ENCODE results near the gene CACHD1. TPM values are rescaled to one million over a fixed set of nuclear protein-coding genes. Genes with fewer than 3 reads are reported as not detected.

CACHD1 gene
- total and polyA plus RNA-seq, 2 of the 4 experiments (the other 2 are of a cell fraction): 2.9 to 5.9 TPM

- Histone ChIP-seq H3K14ac (replicated peaks; ENCODE audit: low read depth, low read length) (0 out of 2 replicates have a peak overlapping the region, but pooled peaks have one; percentile 28), H2AK9ac (replicated peaks; ENCODE audit: low read depth, low read length, poor library complexity) (no peak overlapping the region), H3K9me1 (ENCODE audit: insufficient read depth, low read length) (peaks cover 3% of the 10 kb centered on the region; the same call in 1 of the 2 replicates), H4K5ac (ENCODE audit: low read depth, low read length) (no peak overlapping the region), H2BK120ac (ENCODE audit: low read depth, low read length) (no peak overlapping the region), H3K4me1 (ENCODE audit: control insufficient read depth, insufficient read depth, low read length) (peaks cover 13% of the 10 kb centered on the region), H3K27me3 (ENCODE audit: control insufficient read depth, insufficient read depth, low read length) (no peaks in the 10 kb centered on the region), H2BK5ac (ENCODE audit: low read depth, low read length, poor library complexity, severe bottlenecking) (no peak overlapping the region), H4K20me1 (ENCODE audit: insufficient read depth, low read length) (no peaks in the 10 kb centered on the region), H3K9ac (ENCODE audit: low read depth, low read length) (no peak overlapping the region), H4K91ac (ENCODE audit: insufficient read depth, low read depth, low read length) (no peak overlapping the region), H3K9me3 (ENCODE audit: control insufficient read depth, insufficient read depth, low read length) (no peaks in the 10 kb centered on the region), H3K79me1 (ENCODE audit: low read depth in 1 of 2, low read length in 2 of 2) (0 out of 4 replicates have a peak, but pooled peaks cover 0 to 2% of the 10 kb centered on the region in 2 experiments), H3K4me3 (ENCODE audit: insufficient read depth, low read depth, low read length) (no peak overlapping the region), H3K4me2 (ENCODE audit: low read depth, low read length) (no peak overlapping the region), H3K4ac (ENCODE audit: low read depth, low read length) (no peak overlapping the region), H2BK20ac (ENCODE audit: low read depth, low read length) (no peak overlapping the region), H3K18ac (ENCODE audit: low read depth, low read length) (no peak overlapping the region), H2BK15ac (ENCODE audit: low read depth, low read length) (no peak overlapping the region), H2AK5ac (ENCODE audit: low read depth, low read length) (no peak overlapping the region), H3K23ac (ENCODE audit: low read depth, low read length) (no peak overlapping the region), H2AFZ (replicated peaks; ENCODE audit: low read length, poor library complexity) (no peak overlapping the region), H3K56ac (ENCODE audit: extremely low read depth, insufficient read depth, low read length) (no peak overlapping the region), H3K27ac (ENCODE audit: insufficient read depth, low read length) (no peak overlapping the region), H3K36me3 (ENCODE audit: control insufficient read depth, insufficient read depth, low read length) (no peaks in the 10 kb centered on the region), H4K8ac (ENCODE audit: low read depth in 2 of 2, low read length in 2 of 2) (no peak overlapping the region)
- ATAC-seq (ENCODE audit: low read depth): no peak
- intact Hi-C loops (cut with micrococcal nuclease): no loop called here
- no peak for DNase-seq
- POLR2A ChIA-PET (ENCODE audit: unreplicated experiment): no interaction called here
- in situ Hi-C loops (cut with MboI; ENCODE audit: low sequenced_read_pairs): no loop called here
- CTCF ChIA-PET: no interaction called here
- dilution Hi-C loops (cut with HindIII; ENCODE audit: low sequenced_read_pairs, unreplicated experiment): no loop called here
- WGBS, 2 experiments (ENCODE audit: extremely low coverage in 2 of 2, insufficient read length in 1 of 2): no CpG with 5 or more reads among the region's 7 CpGs
- BruUV-seq (replicated peaks): no TSS peak
- TF ChIP-seq RCOR1 (IDR thresholded peaks at IDR 0.05; ENCODE audit: insufficient replicate concordance, low read length): no peak
- TF ChIP-seq SMC3 (IDR thresholded peaks at IDR 0.05; ENCODE audit: low read depth, low read length): no peak
- no peak for TF ChIP-seq POLR2A (IDR thresholded peaks at IDR 0.05; ENCODE audit: low read depth, low read length)
- TF ChIP-seq CEBPB (IDR thresholded peaks at IDR 0.05; ENCODE audit: low read depth, low read length): no peak
- no peak for TF ChIP-seq RAD21 (IDR thresholded peaks at IDR 0.05; ENCODE audit: low read length)
- no peak for TF ChIP-seq MAFK (IDR thresholded peaks at IDR 0.05; ENCODE audit: low read depth, low read length)
- TF ChIP-seq NFE2L2 (IDR thresholded peaks at IDR 0.05; ENCODE audit: low read depth, low read length): no peak
- TF ChIP-seq MXI1 (IDR thresholded peaks at IDR 0.05; ENCODE audit: borderline replicate concordance, low read depth, low read length): no peak
- TF ChIP-seq MAZ (IDR thresholded peaks at IDR 0.05; ENCODE audit: borderline replicate concordance, low read depth, low read length): no peak
- no peak for TF ChIP-seq USF2 (IDR thresholded peaks at IDR 0.05; ENCODE audit: low read depth, low read length)
- TF ChIP-seq, protein P1, sequence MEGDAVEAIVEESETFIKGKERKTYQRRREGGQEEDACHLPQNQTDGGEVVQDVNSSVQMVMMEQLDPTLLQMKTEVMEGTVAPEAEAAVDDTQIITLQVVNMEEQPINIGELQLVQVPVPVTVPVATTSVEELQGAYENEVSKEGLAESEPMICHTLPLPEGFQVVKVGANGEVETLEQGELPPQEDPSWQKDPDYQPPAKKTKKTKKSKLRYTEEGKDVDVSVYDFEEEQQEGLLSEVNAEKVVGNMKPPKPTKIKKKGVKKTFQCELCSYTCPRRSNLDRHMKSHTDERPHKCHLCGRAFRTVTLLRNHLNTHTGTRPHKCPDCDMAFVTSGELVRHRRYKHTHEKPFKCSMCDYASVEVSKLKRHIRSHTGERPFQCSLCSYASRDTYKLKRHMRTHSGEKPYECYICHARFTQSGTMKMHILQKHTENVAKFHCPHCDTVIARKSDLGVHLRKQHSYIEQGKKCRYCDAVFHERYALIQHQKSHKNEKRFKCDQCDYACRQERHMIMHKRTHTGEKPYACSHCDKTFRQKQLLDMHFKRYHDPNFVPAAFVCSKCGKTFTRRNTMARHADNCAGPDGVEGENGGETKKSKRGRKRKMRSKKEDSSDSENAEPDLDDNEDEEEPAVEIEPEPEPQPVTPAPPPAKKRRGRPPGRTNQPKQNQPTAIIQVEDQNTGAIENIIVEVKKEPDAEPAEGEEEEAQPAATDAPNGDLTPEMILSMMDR (conservative IDR thresholded peaks at IDR 0.05; ENCODE audit: low read depth, low read length): no peak
Observed at GRCh38 chr1:64516301-64516700, 46.4 kb downstream of the CACHD1 start.
